Heart left ventricle (tissue), 16 donors: ENCODE data around the gene PTTG1IP. TPM values are rescaled to one million over a fixed set of nuclear protein-coding genes. Genes with fewer than 3 reads are reported as not detected.

Experiments
- ATAC-seq, 4 donors: fragments of 200-7000 bp; cut with Tn5 transposase; one replicate each; pipeline ENCODE4 v1.9.1; 2020 to 2022; ENCODE audit warnings: moderate library complexity in 4 of 4, mild to moderate bottlenecking in 3 of 4, moderate number of reproducible peaks in 1 of 4
- DNase-seq, 5 donors: peaks; one replicate each; pipeline ENCODE4 v3.0.0-alpha.2; 2020
- H3K27ac ChIP-seq, 12 donors: fragments of 200-600 bp; sonication (generic) in 4 of 12; one replicate each; pipeline versions ENCODE4 v1.5.0 to v1.8.0; 2016 to 2022; ENCODE audit warnings: mild to moderate bottlenecking in 2 of 12
- H3K27me3 ChIP-seq, 9 donors: fragments of 200-600 bp; sonication (generic) in 2 of 9; one replicate each; pipeline versions ENCODE4 v1.5.1 to v1.8.0; 2016 to 2022; ENCODE audit warnings: mild to moderate bottlenecking in 3 of 9
- H3K36me3 ChIP-seq, 9 donors: fragments of 200-600 bp; sonication (generic) in 2 of 9; one replicate each; pipeline versions ENCODE4 v1.5.0 to v1.8.0; 2018 to 2022; ENCODE audit warnings: mild to moderate bottlenecking in 2 of 9
- H3K4me1 ChIP-seq, 12 donors: fragments of 200-600 bp; sonication (generic) in 4 of 12; one replicate each; pipeline versions ENCODE4 v1.5.0 to v1.8.0; 2016 to 2022; ENCODE audit warnings: mild to moderate bottlenecking in 3 of 12
- H3K4me3 ChIP-seq, 12 donors: fragments of 200-600 bp; sonication (generic) in 4 of 12; one replicate each; pipeline versions ENCODE4 v1.5.0 to v1.8.0; 2017 to 2022; ENCODE audit warnings: mild to moderate bottlenecking in 9 of 12, moderate library complexity in 4 of 12
- H3K9me3 ChIP-seq, 12 donors: fragments of 200-600 bp; sonication (generic) in 4 of 12; one replicate each; pipeline versions ENCODE4 v1.5.0 to v1.8.0; 2016 to 2022; ENCODE audit warnings: mild to moderate bottlenecking in 1 of 12
- CTCF ChIP-seq, 12 donors: fragments of 200-600 bp; sonication (generic) in 4 of 12; IDR thresholded peaks; one replicate each; pipeline versions ENCODE4 v1.5.0 to v1.8.0; 2018 to 2022; ENCODE audit warnings: antibody characterized with exemption in 12 of 12, mild to moderate bottlenecking in 5 of 12
- POLR2A ChIP-seq, 2 donors: fragments of 450-650 bp; IDR thresholded peaks; one replicate each; pipeline ENCODE4 v1.6.1; 2017; ENCODE audit warnings: antibody characterized with exemption in 2 of 2, mild to moderate bottlenecking in 2 of 2, moderate library complexity in 2 of 2
- WGBS, 4 donors: extraction: QIAGEN DNeasy Blood & Tissue Kit in 2 of 4; methylation state at CpG; one replicate each; pipeline versions ENCODE4 v1.1.5 to v1.1.7; 2013 to 2018; 5-methylcytosine and 5-hydroxymethylcytosine counted together
- intact Hi-C, 10 donors: fragments of 100-400 bp; cut with DNase I; formaldehyde crosslinking; loops; one replicate each; pipeline versions ENCODE4 v1.11.1 to v1.14.2; 2022
- polyA plus RNA-seq, 2 donors: library from polyadenylated mRNA; stranded (reverse); fragments of 200-250 nt; gene quantifications; one replicate each; pipeline ENCODE4 v1.2.3, GENCODE V29; 2013
- total RNA-seq, 9 donors: library from RNA; depleted of rRNA in 2 of 9; stranded (reverse); fragments of >200 nt in 2 of 9; fragmentation: NEBNext Ultra II Directional in 3 of 9; extraction: Animal tissue kit (Norgen Biotek cat#: 25700) in 3 of 9; gene quantifications; one replicate each; pipeline versions ENCODE4 v1.1.0 to v1.2.4, GENCODE V29; 2016 to 2023
- donor health status: ischemic (EF 13 %, LVEDD 7.1; RV severe dilation, severe dysfunction).
- donor health status: healthy with polysubstance abuse.
- donor health status: DM: no; HTN: yes; CAD: no.
- donor health status: DM: no; HTN: no; CAD: no.
- donor health status: ischemic (EF 25% LVEDD 6.9; RV normal size, moderate dysfunction).
- donor health status: ischemic (EF 25% LVEDD 5.7; RV mildly dilated, moderate dysfunction).
- donor health status: healthy.
- donor health status: DM: yes; HTN: yes; CAD: no.
- donor health status: ischemic (EF 35%, LVEDD 5.7; RV mildly dilated, moderate dysfunction).
- donor health status: nonischemic (EF 11% LVEDD 7.7; RV severe dilation, severe dysfunction).
- donor health status: DM: yes; HTN: yes; CAD: no.
- donor health status: PGD.
- donor health status: ischemic (EF 29% LVEDD 5.4; RV normal size, mild dysfunction).
- donor health status: nonischemic (EF 23%, LVEDD 6.1; RV moderate dilation, normal function).

The PTTG1IP gene
- total and polyA plus RNA-seq, 11 donors, result 126 to 319 (median 172) TPM

GRCh38 chr21:44867999-44868700 lies 5.3 kb downstream of the PTTG1IP start:
- DNase-seq (peak in 2 of 5 donors; percentile 19 to 49), ATAC-seq (no peak)
- peaks cover 10 to 88% (median 72%) of the 10 kb centered on the region in 12 donors for H3K4me1 ChIP-seq
- H3K36me3 ChIP-seq, result peaks cover 0 to 31% (median 23%) of the 10 kb centered on the region in 9 donors
- H3K27me3 ChIP-seq, result no peaks in the 10 kb centered on the region
- intact Hi-C loops, result loop anchor here in 2 of 10 donors (5.0 kb wide), 1 partner anchor 51 kb away; the partner anchor contains the start of gene SUMO3 (in 2 of the 2)
- peak overlapping the region in 8 of 12 donors; percentile 6 to 99 (median 94) for H3K27ac ChIP-seq
- no peak for TF ChIP-seq CTCF (IDR thresholded peaks at IDR 0.05)
- TF ChIP-seq POLR2A (IDR thresholded peaks at IDR 0.05), result no peak
- no peak overlapping the region for H3K4me3 ChIP-seq
- no peaks in the 10 kb centered on the region for H3K9me3 ChIP-seq
- 47 to 60% (median 54%) methylated on average over 12 of the region's 12 CpGs for WGBS, 4 donors

GRCh38 chr21:44867464-44867863 lies 6.0 kb downstream of the PTTG1IP start:
- peak in 1 of 5 donors; percentile 55 for DNase-seq

GRCh38 chr21:44866780-44867179 lies 6.7 kb downstream of the PTTG1IP start:
- H3K27ac ChIP-seq, result peak overlapping the region in 4 of 12 donors; percentile 15 to 51 (median 36)
- no peaks in the 10 kb centered on the region for H3K27me3 ChIP-seq
- ATAC-seq (peak in 2 of 4 donors; percentile 12 to 21), DNase-seq (peak in 2 of 5 donors; percentile 20 to 43)
- peaks cover 10 to 90% (median 64%) of the 10 kb centered on the region in 12 donors for H3K4me1 ChIP-seq
- peaks cover 0 to 36% (median 27%) of the 10 kb centered on the region in 9 donors for H3K36me3 ChIP-seq
- no peak for TF ChIP-seq CTCF (IDR thresholded peaks at IDR 0.05)
- TF ChIP-seq POLR2A (IDR thresholded peaks at IDR 0.05), result no peak
- H3K4me3 ChIP-seq, result no peak overlapping the region
- intact Hi-C loops, result loop anchor here in 2 of 10 donors (5.0 kb wide), 1 partner anchor 49 kb away; the partner anchor contains the start of gene SUMO3 (in 2 of the 2)
- WGBS, 4 donors, result 33 to 49% (median 37%) methylated on average over 7 of the region's 7 CpGs
- H3K9me3 ChIP-seq, result no peaks in the 10 kb centered on the region

More at GRCh38 chr21:44867464-44867863, 6.0 kb downstream of the PTTG1IP start:
- no peak for ATAC-seq
- TF ChIP-seq POLR2A (IDR thresholded peaks at IDR 0.05) (no peak), CTCF (IDR thresholded peaks at IDR 0.05) (no peak)
- H3K27me3 ChIP-seq, result no peaks in the 10 kb centered on the region
- peak overlapping the region in 6 of 12 donors; percentile 15 to 99 (median 72) for H3K27ac ChIP-seq
- WGBS, 4 donors, result 70 to 86% (median 75%) methylated on average over 15 of the region's 15 CpGs
- intact Hi-C loops, result loop anchor here in 2 of 10 donors (5.0 kb wide), 1 partner anchor 50 kb away; the partner anchor contains the start of gene SUMO3 (in 2 of the 2)
- H3K9me3 ChIP-seq, result no peaks in the 10 kb centered on the region
- H3K4me1 ChIP-seq, result peaks cover 10 to 90% (median 70%) of the 10 kb centered on the region in 12 donors
- no peak overlapping the region for H3K4me3 ChIP-seq
- H3K36me3 ChIP-seq, result peaks cover 0 to 31% (median 24%) of the 10 kb centered on the region in 9 donors
